Panc1 (cell line): Measurements from ENCODE around the gene CHMP4A. TPM values are rescaled to one million over a fixed set of nuclear protein-coding genes. Genes with fewer than 3 reads are reported as not detected.

Source experiments
- ATAC-seq: fragments of 200-7000 bp; cut with Tn5 transposase; 2 replicates; pipeline ENCODE4 v1.9.1; 2020; ENCODE audit warnings: mild to moderate bottlenecking, moderate library complexity
- BruUV-seq: library from RNA; stranded (reverse); fragments of 400-500 nt; replicated peaks from 2 replicates; lab custom pipeline; 2021; lab: Mats Ljungman, UMichigan
- CTCF ChIA-PET: fragments of 300-600 bp; sonication (Branson Sonifier 250); formaldehyde crosslinking; loops from one replicate; lab custom pipeline; 2022; ENCODE audit warnings: antibody characterized with exemption; lab: Charles Lee
- POLR2A ChIA-PET: fragments of 300-600 bp; sonication (Branson Sonifier 250); formaldehyde crosslinking; loops from one replicate; lab custom pipeline; 2022; ENCODE audit warnings: antibody characterized with exemption; lab: Charles Lee
- DNase-seq: peaks from one replicate; pipeline ENCODE4 v3.0.0-alpha.2; 2010; ENCODE audit warnings: low read depth, low spot score
- H3K27ac ChIP-seq: 2 replicates; pipeline ENCODE4 v1.5.1; 2011; ENCODE audit warnings: mild to moderate bottlenecking, low read length, inconsistent platforms
- H3K27me3 ChIP-seq: fragments of 200-500 bp; sonication (Bioruptor generic); 2 replicates; pipeline ENCODE4 v1.6.0; 2014; ENCODE audit warnings: low read length, inconsistent platforms; ENCODE audit not compliant: control insufficient read depth, insufficient read depth
- H3K36me3 ChIP-seq: fragments of 200-500 bp; sonication (Bioruptor generic); 2 replicates; pipeline ENCODE4 v1.5.1; 2014; ENCODE audit warnings: inconsistent platforms, mild to moderate bottlenecking, low read length, moderate library complexity; ENCODE audit not compliant: control insufficient read depth, insufficient read depth
- H3K4me1 ChIP-seq: 2 replicates; pipeline ENCODE4 v1.5.1; 2011; ENCODE audit warnings: inconsistent platforms, mild to moderate bottlenecking, low read length, moderate library complexity; ENCODE audit not compliant: control insufficient read depth, insufficient read depth
- H3K4me3 ChIP-seq, 2 experiments: 2 replicates each; pipeline ENCODE4 v1.5.1; 2011 to 2012; ENCODE audit warnings: low read depth in 2 of 2, low read length in 2 of 2, mild to moderate bottlenecking in 2 of 2, inconsistent platforms in 1 of 2, moderate library complexity in 1 of 2
- H3K9me3 ChIP-seq: fragments of 200-500 bp; sonication (Bioruptor generic); 2 replicates; pipeline ENCODE4 v1.5.1; 2014; ENCODE audit warnings: low read depth, mild to moderate bottlenecking, inconsistent platforms, low read length, moderate library complexity; ENCODE audit not compliant: control insufficient read depth, insufficient read depth
- POLR2AphosphoS5 ChIP-seq: IDR thresholded peaks from 2 replicates; pipeline ENCODE4 v1.6.1; 2012; ENCODE audit warnings: mild to moderate bottlenecking, low read depth, low read length, moderate library complexity
- SIN3A ChIP-seq: IDR thresholded peaks from 2 replicates; pipeline ENCODE4 v1.6.1; 2012; ENCODE audit warnings: low read depth, mild to moderate bottlenecking, low read length, moderate library complexity, borderline replicate concordance; ENCODE audit not compliant: insufficient read depth
- TCF7L2 ChIP-seq: IDR thresholded peaks from 2 replicates; pipeline ENCODE4 v1.6.1; 2011; ENCODE audit warnings: mild to moderate bottlenecking, low read depth, low read length, inconsistent platforms
- in situ Hi-C: cut with HindIII; loops from 2 replicates; pipeline ENCODE4 v1.10.0; 2016; ENCODE audit warnings: low sequenced_read_pairs, low pct_unique_long_range_greater_than_20kb
- intact Hi-C: fragments of 100-400 bp; cut with micrococcal nuclease; formaldehyde crosslinking; loops from one replicate; pipeline ENCODE4 v1.10.0; 2022; ENCODE audit not compliant: unreplicated experiment
- total RNA-seq: library from RNA; stranded (reverse); gene quantifications from one replicate; pipeline ENCODE4 v1.2.1, GENCODE V29; 2021; ENCODE audit not compliant: unreplicated experiment
- TF ChIP-seq, protein P1 (sequence below): fragments of 450-650 bp; IDR thresholded peaks from 2 replicates; pipeline ENCODE4 v1.5.1; 2017; ENCODE audit warnings: mild to moderate bottlenecking
- TF ChIP-seq, protein P2 (sequence below), 2 experiments: IDR thresholded peaks; 2 replicates each; pipeline ENCODE4 v1.6.1; 2011 to 2012; ENCODE audit warnings: low read depth in 2 of 2, control low read depth in 1 of 2, low read length in 1 of 2, mild to moderate bottlenecking in 1 of 2, moderate library complexity in 1 of 2; ENCODE audit not compliant: insufficient read depth in 1 of 2

Gene CHMP4A
- total RNA-seq, 1 experiment from 2014 or later = 42.4 TPM

DNA sequence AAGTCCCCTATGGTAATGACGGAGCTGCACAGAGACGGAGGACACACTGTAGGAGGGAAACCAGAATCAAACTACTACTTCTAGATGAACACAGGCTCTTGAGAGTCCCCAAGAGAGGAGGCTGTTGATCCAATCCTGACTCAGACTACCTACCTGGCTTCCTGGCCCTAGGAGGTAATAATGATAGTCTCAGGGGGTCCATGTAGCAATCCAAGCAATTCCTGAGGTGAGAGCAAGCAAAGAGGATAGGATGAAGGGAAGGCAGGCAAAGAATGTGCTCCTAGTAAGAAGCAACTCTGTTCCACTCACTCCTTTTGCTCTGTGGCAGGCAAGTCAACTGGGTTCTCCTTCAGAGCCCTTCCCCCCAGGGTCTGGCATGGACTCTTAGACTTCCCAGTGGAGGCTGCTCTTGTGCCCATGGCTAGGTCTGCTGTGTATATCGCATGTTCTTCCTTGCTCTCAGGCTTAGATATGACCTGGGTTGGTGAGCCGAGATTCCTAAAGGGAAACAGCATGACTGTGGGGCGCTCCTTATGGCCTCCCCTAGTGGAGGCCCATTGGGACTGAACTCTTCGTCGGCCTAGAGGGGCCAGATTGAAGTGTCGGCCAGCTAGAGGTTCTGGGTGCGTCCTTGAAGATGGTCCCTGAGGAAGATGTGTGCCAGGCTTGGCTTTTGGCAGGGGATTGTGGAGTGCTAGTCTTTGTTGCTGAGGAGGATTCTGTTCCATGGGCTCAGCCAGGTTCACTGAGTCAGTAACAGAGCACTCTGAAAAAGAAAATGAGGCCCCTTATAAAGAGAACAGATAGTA is 27.0 kb upstream of the CHMP4A start:
- peaks cover 12% of the 10 kb centered on the region for H3K4me1 ChIP-seq
- H3K36me3 ChIP-seq = peaks cover 6% of the 10 kb centered on the region; the same call in 1 of the 2 replicates
- DNase-seq = no peak
- H3K4me3 ChIP-seq = no peak overlapping the region
- POLR2A ChIA-PET = interaction anchor here (0.5 kb wide), 1 partner anchor 26 kb away, joined by 9 read pairs; no protein-coding TSS in a partner anchor
- CTCF ChIA-PET = no interaction called here
- H3K27ac ChIP-seq = no peak overlapping the region
- no peaks in the 10 kb centered on the region for H3K27me3 ChIP-seq
- BruUV-seq = no TSS peak
- intact Hi-C loops = no loop called here
- in situ Hi-C loops = no loop called here
- TF ChIP-seq, protein P1, sequence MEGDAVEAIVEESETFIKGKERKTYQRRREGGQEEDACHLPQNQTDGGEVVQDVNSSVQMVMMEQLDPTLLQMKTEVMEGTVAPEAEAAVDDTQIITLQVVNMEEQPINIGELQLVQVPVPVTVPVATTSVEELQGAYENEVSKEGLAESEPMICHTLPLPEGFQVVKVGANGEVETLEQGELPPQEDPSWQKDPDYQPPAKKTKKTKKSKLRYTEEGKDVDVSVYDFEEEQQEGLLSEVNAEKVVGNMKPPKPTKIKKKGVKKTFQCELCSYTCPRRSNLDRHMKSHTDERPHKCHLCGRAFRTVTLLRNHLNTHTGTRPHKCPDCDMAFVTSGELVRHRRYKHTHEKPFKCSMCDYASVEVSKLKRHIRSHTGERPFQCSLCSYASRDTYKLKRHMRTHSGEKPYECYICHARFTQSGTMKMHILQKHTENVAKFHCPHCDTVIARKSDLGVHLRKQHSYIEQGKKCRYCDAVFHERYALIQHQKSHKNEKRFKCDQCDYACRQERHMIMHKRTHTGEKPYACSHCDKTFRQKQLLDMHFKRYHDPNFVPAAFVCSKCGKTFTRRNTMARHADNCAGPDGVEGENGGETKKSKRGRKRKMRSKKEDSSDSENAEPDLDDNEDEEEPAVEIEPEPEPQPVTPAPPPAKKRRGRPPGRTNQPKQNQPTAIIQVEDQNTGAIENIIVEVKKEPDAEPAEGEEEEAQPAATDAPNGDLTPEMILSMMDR = no peak
- TF ChIP-seq TCF7L2 (no peak), SIN3A (no peak), POLR2AphosphoS5 (no peak)
- TF ChIP-seq, protein P2, sequence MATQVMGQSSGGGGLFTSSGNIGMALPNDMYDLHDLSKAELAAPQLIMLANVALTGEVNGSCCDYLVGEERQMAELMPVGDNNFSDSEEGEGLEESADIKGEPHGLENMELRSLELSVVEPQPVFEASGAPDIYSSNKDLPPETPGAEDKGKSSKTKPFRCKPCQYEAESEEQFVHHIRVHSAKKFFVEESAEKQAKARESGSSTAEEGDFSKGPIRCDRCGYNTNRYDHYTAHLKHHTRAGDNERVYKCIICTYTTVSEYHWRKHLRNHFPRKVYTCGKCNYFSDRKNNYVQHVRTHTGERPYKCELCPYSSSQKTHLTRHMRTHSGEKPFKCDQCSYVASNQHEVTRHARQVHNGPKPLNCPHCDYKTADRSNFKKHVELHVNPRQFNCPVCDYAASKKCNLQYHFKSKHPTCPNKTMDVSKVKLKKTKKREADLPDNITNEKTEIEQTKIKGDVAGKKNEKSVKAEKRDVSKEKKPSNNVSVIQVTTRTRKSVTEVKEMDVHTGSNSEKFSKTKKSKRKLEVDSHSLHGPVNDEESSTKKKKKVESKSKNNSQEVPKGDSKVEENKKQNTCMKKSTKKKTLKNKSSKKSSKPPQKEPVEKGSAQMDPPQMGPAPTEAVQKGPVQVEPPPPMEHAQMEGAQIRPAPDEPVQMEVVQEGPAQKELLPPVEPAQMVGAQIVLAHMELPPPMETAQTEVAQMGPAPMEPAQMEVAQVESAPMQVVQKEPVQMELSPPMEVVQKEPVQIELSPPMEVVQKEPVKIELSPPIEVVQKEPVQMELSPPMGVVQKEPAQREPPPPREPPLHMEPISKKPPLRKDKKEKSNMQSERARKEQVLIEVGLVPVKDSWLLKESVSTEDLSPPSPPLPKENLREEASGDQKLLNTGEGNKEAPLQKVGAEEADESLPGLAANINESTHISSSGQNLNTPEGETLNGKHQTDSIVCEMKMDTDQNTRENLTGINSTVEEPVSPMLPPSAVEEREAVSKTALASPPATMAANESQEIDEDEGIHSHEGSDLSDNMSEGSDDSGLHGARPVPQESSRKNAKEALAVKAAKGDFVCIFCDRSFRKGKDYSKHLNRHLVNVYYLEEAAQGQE (IDR thresholded peaks at IDR 0.05; ENCODE audit: insufficient read depth in 1 of 2, low read depth in 2 of 2, low read length in 1 of 2) = no peak
- ATAC-seq = no peak
- no peaks in the 10 kb centered on the region for H3K9me3 ChIP-seq

GRCh38 chr14:24238527-24239037 is 25.3 kb upstream of the CHMP4A start:
- no peak overlapping the region for H3K27ac ChIP-seq
- CTCF ChIA-PET = no interaction called here
- intact Hi-C loops = no loop called here
- in situ Hi-C loops = no loop called here
- no peak for ATAC-seq
- no peaks in the 10 kb centered on the region for H3K9me3 ChIP-seq
- H3K36me3 ChIP-seq = peaks cover 8% of the 10 kb centered on the region
- TF ChIP-seq SIN3A (no peak), POLR2AphosphoS5 (no peak), TCF7L2 (no peak)
- TF ChIP-seq, protein P1 = no peak
- TF ChIP-seq, protein P2 (IDR thresholded peaks at IDR 0.05; ENCODE audit: insufficient read depth in 1 of 2, low read depth in 2 of 2, low read length in 1 of 2) = no peak
- H3K4me3 ChIP-seq = no peak overlapping the region
- POLR2A ChIA-PET = no interaction called here
- peaks cover 24% of the 10 kb centered on the region for H3K4me1 ChIP-seq
- no TSS peak for BruUV-seq
- no peak for DNase-seq
- no peaks in the 10 kb centered on the region for H3K27me3 ChIP-seq
